GM19043 (cell line): ENCODE measurements around the gene CLIC4.
"Not testable (repeated sequence)": the region's sequence is repeated elsewhere in the genome, so short reads cannot be mapped to it uniquely, and the experiment has no call there.

Source experiments
- ATAC-seq: cut with Tn5 transposase; IDR thresholded peaks from one replicate; pipeline ENCODE4 v1.9.1; 2021; ENCODE audit warnings: low read depth; ENCODE audit not compliant: unreplicated experiment

Gene CLIC4

DNA sequence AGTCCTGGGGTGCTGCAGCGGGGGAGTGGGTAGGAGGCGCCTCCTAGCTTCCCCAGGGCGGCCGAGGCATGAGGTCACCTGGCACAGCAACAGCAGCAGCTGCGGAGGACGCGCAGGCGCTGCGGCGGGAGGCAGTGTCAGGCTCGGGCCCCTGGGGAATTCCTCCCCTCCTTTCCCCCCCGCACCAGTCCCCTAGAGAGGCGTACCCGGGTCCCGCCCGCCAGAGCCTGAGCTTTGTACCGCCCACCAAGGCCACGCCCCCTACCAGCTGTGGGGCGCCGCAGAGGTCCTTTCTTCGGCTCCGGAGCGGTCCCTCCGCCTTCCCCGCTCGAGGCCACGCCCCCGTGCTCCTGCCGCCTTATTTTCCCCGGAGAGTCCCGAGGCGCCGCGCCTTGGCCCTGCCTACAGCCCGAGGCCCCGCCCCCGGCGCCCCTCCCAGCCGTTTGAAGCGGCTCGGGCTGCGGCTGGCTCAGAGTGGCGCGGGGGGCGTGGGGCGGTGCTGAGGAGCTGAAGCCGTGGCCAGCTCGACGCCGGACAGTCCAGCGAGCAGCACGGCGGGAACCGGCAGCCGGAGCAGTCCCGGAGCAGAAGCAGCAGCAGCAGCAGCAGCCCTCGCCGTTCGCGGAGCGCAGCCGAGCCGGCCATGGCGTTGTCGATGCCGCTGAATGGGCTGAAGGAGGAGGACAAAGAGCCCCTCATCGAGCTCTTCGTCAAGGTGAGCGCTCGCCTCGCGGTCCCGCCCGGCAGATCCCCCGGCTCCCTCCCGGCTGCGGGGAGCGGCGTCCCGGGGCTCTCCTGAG is at the start of gene CLIC4:
CLIC4 (plus strand) TSS at position 537 of the 800 bp plus-strand sequence; CDS start at position 644, 107 bp downstream.
- peak; percentile 64 for ATAC-seq

- no peak for ATAC-seq
Measured at GRCh38 chr1:24696041-24696755, 49.0 kb upstream of the CLIC4 start.

DNA sequence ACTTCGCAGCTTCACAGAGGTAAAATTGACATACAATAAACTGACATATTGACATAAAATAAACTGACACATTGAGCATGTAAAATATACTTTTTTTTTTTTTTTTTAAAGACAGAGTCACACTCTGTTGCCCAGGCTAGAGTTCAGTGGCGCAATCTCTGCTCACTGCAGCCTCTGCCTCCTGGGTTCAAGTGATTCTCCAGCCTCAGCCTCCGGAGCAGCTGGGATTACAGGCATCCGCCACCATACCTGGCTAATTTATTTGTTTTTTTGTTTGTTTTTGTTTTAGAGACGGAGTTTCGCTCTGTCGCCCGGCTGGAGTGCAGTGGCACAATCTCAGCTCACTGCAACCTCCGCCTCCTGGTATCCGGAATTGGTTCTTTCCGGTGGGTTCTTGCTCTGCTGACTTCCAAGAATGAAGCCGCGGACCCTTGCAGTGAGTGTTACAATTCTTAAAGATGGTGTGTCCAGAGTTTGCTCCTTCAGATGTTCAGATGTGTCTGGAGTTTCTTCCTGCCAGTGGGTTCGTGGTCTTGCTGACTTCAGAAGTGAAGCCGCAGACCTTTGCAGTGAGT is 48.4 kb upstream of the CLIC4 start:
- ATAC-seq = no peak

- ATAC-seq = not testable (repeated sequence)
Measured at GRCh38 chr1:24697453-24698001, 47.7 kb upstream of the CLIC4 start.

DNA sequence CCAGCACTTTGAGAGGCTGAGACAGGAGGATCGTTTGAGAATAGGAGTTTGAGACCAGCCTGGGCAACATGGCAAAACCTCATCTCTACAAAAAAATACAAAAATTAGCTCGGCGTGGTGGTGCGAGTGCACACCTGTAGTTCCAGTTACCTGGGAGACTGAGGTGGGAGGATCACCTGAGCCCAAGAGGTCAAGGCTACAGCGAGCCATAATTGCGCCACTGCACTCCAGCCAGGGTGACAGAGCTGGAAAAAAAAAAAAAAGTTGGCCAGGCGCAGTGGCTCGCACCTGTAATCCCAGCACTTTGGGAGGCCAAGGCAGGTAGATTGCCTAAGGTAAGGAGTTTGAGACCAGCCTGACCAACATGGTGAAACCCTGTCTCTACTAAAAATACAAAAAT is 46.9 kb upstream of the CLIC4 start:
- ATAC-seq = not testable (repeated sequence)

DNA sequence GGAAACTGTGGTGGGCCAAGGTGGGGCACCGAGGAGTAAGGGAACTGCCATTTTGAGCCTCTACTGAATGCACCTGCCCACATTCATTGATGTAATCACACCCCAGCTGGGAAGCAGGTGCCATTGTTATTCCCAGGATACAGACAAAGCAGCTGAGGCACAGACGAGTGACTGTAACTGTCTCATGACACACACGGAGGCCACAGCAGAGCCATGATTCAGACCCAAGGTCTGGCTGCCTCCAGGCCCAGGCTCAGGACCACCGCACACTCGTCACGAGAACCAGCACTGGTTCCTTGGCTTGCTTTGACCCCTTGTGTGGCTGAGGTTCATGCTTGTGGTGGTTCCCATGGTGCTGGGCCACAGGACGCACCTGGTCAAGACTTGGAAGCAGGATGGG is 45.6 kb upstream of the CLIC4 start:
- ATAC-seq = no peak

DNA sequence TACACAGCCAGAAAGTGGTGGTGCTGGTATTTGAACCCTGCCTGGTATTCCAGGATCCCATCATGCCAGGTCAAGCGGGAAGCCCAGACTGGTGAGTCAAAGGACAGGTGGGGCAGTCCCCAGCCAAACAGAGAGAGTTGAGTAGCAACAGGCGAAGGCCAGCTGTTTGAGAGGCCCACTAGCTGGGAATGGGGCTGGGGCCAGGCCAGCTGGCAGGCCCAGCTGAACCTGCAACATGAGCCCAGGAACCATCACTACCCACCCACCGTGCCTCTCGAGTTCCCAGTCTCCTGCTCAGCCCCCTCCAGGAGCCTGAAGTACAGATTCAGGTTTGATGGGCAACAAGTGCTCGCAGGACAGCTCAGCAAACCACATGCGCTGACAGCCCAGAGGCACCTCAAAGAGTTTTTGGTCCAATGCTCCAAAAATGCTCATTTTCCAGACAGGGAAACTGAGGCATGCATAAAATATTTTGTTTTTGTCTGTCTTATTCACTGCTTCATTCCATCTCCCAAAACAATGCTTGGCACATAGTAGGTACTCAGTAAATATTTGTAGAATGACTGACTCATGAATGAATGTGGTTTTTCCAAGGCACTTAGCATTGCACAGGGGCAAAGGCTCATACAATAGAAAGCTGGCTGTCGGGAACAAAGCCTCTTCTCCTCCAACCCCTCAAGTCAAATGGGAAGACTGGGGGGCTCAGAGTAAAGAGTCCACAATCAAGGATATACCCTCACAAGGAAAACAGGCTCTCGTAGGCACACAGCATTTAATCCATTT is 42.5 kb upstream of the CLIC4 start:
- ATAC-seq = no peak

DNA sequence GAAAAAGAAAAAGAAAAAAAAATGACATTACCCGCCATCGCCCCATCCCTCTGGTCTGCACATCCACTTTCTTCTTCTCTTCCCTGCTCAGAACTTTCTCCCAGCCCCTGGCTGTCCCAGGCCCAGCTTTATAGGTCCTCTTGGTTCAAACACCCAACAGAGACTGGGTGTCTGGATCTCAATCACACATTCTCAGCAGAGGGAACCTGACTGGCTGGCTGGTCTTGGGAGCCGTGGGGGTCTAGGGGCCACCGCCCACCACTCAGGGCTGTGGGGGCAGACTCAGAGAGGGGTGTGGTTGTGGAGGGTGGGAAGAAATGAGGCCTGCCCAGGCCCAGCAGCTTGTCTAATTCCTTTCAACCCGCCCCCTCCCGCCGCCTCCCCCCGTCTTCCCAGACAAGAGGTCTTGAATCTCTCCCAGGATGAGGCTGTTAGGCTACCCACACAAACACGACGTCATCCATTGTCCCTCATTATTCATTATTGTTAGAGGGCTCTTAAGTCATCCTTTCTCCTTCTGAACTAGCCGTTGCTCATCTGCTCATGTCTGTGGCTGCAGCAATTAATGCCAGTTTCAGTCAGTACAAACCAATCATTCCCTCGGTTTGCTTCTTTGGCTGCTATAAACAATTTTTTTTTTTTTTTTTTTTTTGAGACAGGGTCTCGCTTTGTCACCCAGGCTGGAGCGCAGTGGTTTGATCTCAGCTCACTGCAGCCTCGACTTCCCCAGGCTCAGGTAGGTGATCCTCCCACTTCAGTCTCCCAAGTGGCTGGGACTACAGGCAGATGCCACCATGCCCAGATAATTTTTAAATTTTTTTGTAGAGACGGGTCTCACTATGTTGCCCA is 40.6 kb upstream of the CLIC4 start:
- no peak for ATAC-seq

- no peak for ATAC-seq
Measured at GRCh38 chr1:24705260-24706073, 39.8 kb upstream of the CLIC4 start.

DNA sequence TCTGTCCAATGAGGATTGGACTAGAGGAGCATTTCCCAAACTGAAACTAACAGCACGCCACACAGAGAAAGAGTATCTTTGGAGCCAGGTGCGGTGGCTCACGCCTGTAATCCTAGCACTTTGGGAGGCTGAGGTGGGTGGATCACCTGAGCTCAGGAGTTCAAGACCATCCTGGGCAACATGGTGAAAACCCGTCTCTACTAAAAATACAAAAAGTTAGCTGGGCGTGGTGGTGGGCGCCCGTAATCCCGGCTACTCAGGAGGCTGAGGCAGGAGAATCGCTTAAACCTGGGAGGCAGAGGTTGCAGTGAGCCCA is 39.2 kb upstream of the CLIC4 start:
- not testable (repeated sequence) for ATAC-seq

DNA sequence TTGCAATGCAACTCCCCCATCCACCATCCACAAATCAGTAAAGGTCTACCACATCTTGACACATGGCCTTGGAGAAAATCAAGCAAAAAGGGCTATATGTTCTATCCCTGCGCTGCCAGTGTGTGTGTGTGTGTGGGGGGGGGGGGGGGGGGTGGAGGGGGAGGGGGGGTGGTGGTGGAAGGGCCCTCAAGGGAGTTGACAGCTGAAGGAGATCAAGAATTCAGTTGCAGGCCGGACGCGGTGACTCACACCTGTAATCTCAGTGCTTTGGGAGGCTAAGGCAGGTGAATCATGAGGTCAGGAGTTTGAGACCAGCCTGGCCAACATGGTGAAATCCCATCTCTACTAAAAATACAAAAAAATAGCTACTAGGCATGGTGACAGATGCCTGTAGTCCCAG is 37.6 kb upstream of the CLIC4 start:
- no peak for ATAC-seq

GRCh38 chr1:24708938-24709337 is 36.3 kb upstream of the CLIC4 start:
- ATAC-seq = no peak

DNA sequence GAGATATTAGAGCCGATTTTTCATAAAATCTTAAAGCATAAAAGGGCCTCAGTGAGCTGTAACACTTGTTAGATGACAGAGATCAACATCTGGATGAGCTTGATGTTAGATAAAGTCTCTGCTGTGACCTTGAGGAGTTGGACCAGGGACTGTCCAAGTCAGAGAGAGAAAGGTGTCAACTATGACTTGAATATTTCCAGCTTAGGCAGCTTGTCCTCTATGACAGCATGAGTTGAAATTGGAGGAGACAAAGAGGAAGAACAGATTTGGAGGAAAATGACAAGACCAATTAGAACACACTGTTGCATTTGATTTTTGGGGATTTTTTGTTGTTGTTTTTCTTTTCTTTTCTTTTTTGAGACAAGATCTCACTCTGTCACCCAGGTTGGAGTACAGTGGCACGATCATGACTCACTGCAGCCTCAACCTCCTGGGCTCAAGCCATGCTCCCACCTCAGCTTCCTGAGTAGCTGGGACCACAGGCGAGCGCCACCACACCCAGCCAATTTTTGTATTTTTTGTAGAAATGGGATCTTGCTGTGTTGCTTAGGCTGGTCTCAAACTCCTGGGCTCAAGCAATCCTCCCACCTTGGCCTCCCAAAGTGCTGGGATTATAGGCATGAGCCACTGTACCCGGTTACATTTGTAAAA is 35.3 kb upstream of the CLIC4 start:
- no peak for ATAC-seq

GRCh38 chr1:24711329-24711728 is 33.9 kb upstream of the CLIC4 start:
- no peak for ATAC-seq

GRCh38 chr1:24713176-24713575 is 32.1 kb upstream of the CLIC4 start:
- ATAC-seq = no peak

GRCh38 chr1:24713736-24714135 is 31.5 kb upstream of the CLIC4 start:
- ATAC-seq = no peak

DNA sequence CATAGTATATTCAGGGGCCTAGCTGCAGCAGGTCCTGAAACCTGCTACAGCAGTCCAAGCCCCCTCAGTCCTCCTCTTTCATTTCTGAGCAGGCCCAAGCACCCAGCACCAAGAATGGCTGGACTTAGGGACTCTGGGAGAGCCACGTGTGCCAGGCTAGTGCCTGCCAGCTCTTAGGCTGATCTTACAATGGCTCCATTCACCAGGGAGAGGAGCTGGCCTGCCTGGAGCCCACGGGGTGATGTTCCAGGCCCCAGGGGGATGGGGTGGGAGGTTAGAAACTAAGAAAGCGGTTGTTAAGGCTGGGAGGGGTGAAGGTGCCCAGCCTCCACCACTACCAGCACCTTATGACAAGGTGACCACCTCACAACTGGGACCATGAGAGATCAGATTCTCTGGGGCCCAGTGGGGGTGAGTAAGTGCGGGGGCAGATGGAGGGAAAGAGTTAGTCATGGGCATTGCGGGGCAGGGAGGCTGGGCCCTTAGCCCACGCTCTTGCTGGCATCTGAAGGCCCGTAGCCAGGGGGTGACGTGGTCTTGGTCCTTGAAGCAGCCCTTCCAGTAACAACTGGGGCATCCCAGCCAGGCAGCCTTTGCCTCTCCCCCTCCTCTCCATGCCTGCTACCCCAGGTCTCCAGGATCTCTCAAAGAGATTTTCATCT is 30.3 kb upstream of the CLIC4 start:
- no peak for ATAC-seq

- ATAC-seq = no peak
Measured at GRCh38 chr1:24715658-24716057, 29.6 kb upstream of the CLIC4 start.
